Activated naive CD4-positive, alpha-beta T cell treated with anti-CD3 and anti-CD28 coated beads, Interleukin-2, amount 50 U/mL, for 72 hours (primary cell): Measurements from ENCODE around the gene REXO2. TPM values are rescaled to one million over a fixed set of nuclear protein-coding genes. Genes with fewer than 3 reads are reported as not detected.

ENCODE experiments used
- ATAC-seq, 2 donors: fragments of 150-1000 bp; cut with Tn5 transposase; 2 replicates each; pipeline ENCODE4 v1.10.0; 2021; ENCODE audit warnings: mild to moderate bottlenecking in 2 of 2, moderate library complexity in 2 of 2
- DNase-seq, 2 donors: peaks; one replicate each; pipeline ENCODE4 v3.0.0; 2021 to 2022; ENCODE audit warnings: low spot score in 2 of 2
- H3K27ac Mint-ChIP-seq, 2 donors: one replicate each; pipeline ENCODE4 v1.8.0; 2022; ENCODE audit warnings: mild to moderate bottlenecking in 2 of 2, mixed read lengths in 2 of 2
- H3K36me3 Mint-ChIP-seq, 2 donors: one replicate each; pipeline ENCODE4 v1.8.0; 2022; ENCODE audit warnings: mixed read lengths in 2 of 2
- H3K9me3 Mint-ChIP-seq, 2 donors: one replicate each; pipeline ENCODE4 v1.8.0; 2022; ENCODE audit warnings: mixed read lengths in 2 of 2
- total RNA-seq, 2 donors: library from RNA; stranded (reverse); gene quantifications; one replicate each; pipeline ENCODE4 v1.2.3, GENCODE V29; 2022

Gene REXO2
- total RNA-seq: 10 to 100 TPM; 63.4 to 84.8 TPM

GRCh38 chr11:114439229-114440120 lies at the start of gene REXO2:
Gene REXO2, plus strand, starts transcription at chr11:114439467. Its CDS starts 62 bp downstream, at chr11:114439529.
- H3K27ac Mint-ChIP-seq: peak within 1 kb of the TSS; percentile 96 to 99
- peaks cover 20 to 32% of the 10 kb centered on the region in 2 donors for H3K36me3 Mint-ChIP-seq
- ATAC-seq: peak; percentile 93 to 95
- DNase-seq: peak; percentile 87 to 92
- H3K9me3 Mint-ChIP-seq: no peaks in the 10 kb centered on the region

GRCh38 chr11:114392735-114393667 lies 46.3 kb upstream of the REXO2 start:
- H3K36me3 Mint-ChIP-seq: peaks cover 0 to 6% of the 10 kb centered on the region in 2 donors
- no peak overlapping the region for H3K27ac Mint-ChIP-seq
- no peaks in the 10 kb centered on the region for H3K9me3 Mint-ChIP-seq
- ATAC-seq: no peak
- DNase-seq: no peak

DNA sequence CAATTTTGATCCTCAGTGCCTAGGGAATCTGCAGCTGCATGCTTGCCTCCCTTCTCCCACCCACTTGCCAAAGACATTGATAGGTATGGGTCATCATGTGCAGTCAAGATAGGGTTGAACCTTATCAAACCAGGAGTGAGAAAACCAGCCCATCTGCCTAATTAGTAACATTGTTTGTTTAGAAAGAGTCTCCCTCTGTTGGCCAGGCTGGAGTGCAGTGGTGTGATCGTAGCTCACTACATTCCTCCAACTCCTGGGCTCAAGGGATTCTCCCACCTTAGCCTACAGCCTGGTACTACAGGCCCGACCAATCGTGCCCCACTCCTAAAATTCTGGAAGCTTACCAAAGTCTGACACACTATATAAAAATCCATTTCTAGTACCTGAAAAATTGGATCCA lies 43.5 kb upstream of the REXO2 start:
- Mint-ChIP-seq H3K27ac (no peak overlapping the region), H3K9me3 (no peaks in the 10 kb centered on the region), H3K36me3 (peaks cover 15 to 23% of the 10 kb centered on the region in 2 donors)
- no peak for ATAC-seq
- DNase-seq: no peak

- no peak for DNase-seq
- H3K9me3 Mint-ChIP-seq: no peaks in the 10 kb centered on the region
- H3K36me3 Mint-ChIP-seq: peaks cover 25 to 34% of the 10 kb centered on the region in 2 donors
- ATAC-seq: no peak
- no peak overlapping the region for H3K27ac Mint-ChIP-seq
These were observed 42.4 kb upstream of the REXO2 start for GRCh38 chr11:114396916-114397315.

DNA sequence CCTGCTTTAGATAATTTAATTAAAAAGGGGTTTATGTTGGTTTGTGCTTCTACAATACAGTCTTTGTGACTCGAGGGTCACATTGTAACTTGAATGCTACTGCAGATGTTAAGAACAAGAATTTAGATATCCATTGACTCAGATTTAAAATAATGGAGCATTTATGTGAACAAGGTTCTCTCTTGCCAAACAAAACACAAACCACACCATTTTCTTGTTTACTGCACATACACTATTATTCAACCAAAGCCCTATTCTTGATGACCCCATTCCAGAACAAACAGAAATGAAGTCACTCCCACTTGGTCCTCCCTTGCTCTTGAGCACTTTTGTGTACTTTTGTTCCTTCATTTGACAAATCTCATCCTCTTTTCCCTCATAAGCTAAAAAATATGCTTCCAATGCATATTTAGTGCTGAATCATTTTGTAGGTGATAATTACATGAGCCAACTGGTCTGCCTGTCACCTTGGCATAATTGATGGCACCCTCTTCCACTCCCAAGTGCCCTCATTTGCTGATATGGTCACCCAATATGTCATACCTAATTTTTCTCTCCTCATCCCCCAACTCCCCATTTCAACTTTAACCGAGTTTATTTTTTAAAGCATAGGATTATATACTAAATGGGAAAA lies 41.8 kb upstream of the REXO2 start:
- Mint-ChIP-seq H3K27ac (no peak overlapping the region), H3K9me3 (no peaks in the 10 kb centered on the region), H3K36me3 (peaks cover 29 to 38% of the 10 kb centered on the region in 2 donors)
- DNase-seq (no peak), ATAC-seq (no peak)

DNA sequence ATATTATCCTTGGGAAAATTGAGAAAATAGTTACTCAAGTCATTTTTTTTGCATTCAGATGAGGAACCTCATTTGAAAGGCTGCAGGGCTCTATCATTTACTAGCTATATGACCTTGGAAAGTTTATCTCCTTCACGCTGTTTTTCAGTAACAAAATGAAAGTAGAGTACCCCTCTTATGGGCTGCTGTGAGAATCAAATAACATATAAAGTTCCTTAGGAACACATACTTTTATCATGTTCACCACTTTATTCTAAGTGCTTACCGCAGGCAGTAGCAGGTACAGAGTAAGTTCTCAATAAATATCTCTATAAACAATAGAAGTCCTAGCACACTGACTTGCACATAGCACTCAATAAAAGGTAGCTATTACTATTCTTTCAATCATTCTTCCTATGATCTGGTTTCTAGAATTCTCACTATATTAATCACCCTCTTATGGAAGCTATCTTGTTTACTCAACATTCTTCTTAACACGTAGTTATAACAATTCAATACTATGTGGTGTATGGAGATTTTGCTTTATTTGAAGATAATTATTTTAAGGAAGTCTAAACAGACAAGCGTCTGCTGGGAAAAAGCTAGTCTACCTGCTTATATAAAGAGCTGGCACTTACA lies 40.9 kb upstream of the REXO2 start:
- Mint-ChIP-seq H3K27ac (peak overlapping the region in 1 of 2 donors; percentile 99), H3K9me3 (no peaks in the 10 kb centered on the region), H3K36me3 (peaks cover 29 to 47% of the 10 kb centered on the region in 2 donors)
- ATAC-seq: no peak
- no peak for DNase-seq

GRCh38 chr11:114399490-114400215 lies 39.6 kb upstream of the REXO2 start:
- peak overlapping the region; percentile 99 for H3K27ac Mint-ChIP-seq
- no peaks in the 10 kb centered on the region for H3K9me3 Mint-ChIP-seq
- peak; percentile 2 to 11 for ATAC-seq
- peaks cover 34 to 57% of the 10 kb centered on the region in 2 donors for H3K36me3 Mint-ChIP-seq
- DNase-seq: no peak

GRCh38 chr11:114400216-114400914 lies 38.9 kb upstream of the REXO2 start, which contains the start of the genes C11orf71 and RBM7:
Gene C11orf71, minus strand, starts transcription at chr11:114400511. Its CDS starts 180 bp downstream, at chr11:114400331.
Gene RBM7, plus strand, starts transcription at chr11:114400666. Its CDS starts 6 bp downstream, at chr11:114400672.
- Mint-ChIP-seq H3K36me3 (peaks cover 34 to 64% of the 10 kb centered on the region in 2 donors), H3K27ac (peak within 1 kb of the TSS; percentile 99), H3K9me3 (no peaks in the 10 kb centered on the region)
- DNase-seq (peak; percentile 92 to 98), ATAC-seq (peak; percentile 93 to 96)

GRCh38 chr11:114400915-114401223 lies 38.4 kb upstream of the REXO2 start:
- no peaks in the 10 kb centered on the region for H3K9me3 Mint-ChIP-seq
- H3K27ac Mint-ChIP-seq: peak overlapping the region; percentile 99
- DNase-seq: no peak
- H3K36me3 Mint-ChIP-seq: peaks cover 34 to 69% of the 10 kb centered on the region in 2 donors
- ATAC-seq: no peak

GRCh38 chr11:114401311-114401710 lies 38.0 kb upstream of the REXO2 start:
- H3K9me3 Mint-ChIP-seq: no peaks in the 10 kb centered on the region
- peak overlapping the region; percentile 99 for H3K27ac Mint-ChIP-seq
- H3K36me3 Mint-ChIP-seq: peaks cover 34 to 73% of the 10 kb centered on the region in 2 donors
- ATAC-seq (no peak), DNase-seq (no peak)

DNA sequence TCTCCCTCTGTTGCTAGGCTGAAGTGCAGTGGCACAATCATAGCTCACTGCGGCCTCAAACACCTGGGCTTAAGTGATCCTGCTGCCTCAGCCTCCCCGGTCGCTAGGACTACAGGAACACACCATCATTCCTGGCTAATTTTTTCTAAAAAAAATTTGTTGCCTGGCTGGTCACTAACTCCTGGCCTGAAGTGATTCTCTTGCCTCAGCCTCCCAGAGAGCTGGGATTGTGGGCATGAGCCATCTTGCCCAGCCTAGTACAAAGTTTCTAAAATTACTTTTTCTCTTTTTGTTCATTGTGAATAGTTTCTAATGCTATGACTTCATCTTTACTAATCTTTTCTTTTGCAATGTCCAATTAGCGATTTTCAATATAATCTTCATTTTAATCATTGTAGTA lies 26.3 kb upstream of the REXO2 start:
- ATAC-seq: no peak
- peaks cover 0 to 26% of the 10 kb centered on the region in 2 donors for H3K36me3 Mint-ChIP-seq
- no peaks in the 10 kb centered on the region for H3K9me3 Mint-ChIP-seq
- no peak overlapping the region for H3K27ac Mint-ChIP-seq
- no peak for DNase-seq

- ATAC-seq (no peak), DNase-seq (no peak)
- H3K36me3 Mint-ChIP-seq: peaks cover 0 to 22% of the 10 kb centered on the region in 2 donors
- H3K27ac Mint-ChIP-seq: no peak overlapping the region
- no peaks in the 10 kb centered on the region for H3K9me3 Mint-ChIP-seq
These were observed 25.3 kb upstream of the REXO2 start for GRCh38 chr11:114413958-114414357.

DNA sequence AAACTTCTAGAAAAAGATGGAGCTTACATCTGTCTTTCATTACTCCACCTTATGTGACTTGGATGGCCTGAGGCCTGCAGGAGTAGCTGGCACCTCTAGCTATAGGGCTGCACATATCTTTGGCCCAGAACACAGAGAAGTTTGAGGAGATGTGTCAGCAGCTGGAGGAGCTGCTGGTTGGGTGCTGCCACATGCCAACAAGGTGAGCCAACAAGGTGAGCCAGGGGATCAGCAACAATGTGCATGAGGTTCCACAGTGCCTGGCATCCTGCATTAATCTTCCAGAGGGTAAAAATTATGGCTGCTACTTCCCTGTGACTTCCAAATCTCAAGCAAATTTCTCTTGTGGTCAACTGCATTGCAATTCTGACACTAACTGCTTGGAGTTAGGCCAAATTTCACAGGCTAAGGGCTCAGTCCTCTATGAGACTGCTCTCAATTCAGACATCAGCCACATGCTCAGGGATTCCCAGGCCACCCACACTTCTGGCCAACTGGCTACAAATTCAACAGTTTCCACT lies 22.8 kb upstream of the REXO2 start:
- DNase-seq (no peak), ATAC-seq (no peak)
- Mint-ChIP-seq H3K36me3 (peaks cover 0 to 17% of the 10 kb centered on the region in 2 donors), H3K27ac (no peak overlapping the region), H3K9me3 (no peaks in the 10 kb centered on the region)

DNA sequence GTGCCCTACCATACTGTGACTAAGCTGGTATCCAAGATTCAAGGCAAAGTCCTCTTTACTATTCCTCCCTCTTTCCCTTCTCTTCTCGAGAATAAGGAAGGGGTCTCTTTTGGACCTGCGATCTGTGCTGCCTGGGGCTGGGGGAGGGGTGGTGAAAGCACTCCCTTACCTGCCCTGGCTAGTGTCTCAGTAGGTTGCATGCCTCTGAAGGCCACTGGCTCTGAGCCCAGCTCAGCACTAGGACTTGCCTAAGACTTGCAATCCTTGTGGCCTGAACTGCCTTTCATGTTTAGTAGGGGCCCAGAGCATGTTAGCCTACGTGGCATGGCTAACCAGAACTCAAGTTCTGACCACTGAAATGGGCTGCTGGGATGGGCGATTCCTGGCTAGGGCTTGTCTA lies 13.0 kb upstream of the REXO2 start:
- DNase-seq (no peak), ATAC-seq (no peak)
- Mint-ChIP-seq H3K36me3 (peaks cover 22 to 27% of the 10 kb centered on the region in 2 donors), H3K27ac (no peak overlapping the region), H3K9me3 (peaks cover 9 to 13% of the 10 kb centered on the region in 2 donors)

DNA sequence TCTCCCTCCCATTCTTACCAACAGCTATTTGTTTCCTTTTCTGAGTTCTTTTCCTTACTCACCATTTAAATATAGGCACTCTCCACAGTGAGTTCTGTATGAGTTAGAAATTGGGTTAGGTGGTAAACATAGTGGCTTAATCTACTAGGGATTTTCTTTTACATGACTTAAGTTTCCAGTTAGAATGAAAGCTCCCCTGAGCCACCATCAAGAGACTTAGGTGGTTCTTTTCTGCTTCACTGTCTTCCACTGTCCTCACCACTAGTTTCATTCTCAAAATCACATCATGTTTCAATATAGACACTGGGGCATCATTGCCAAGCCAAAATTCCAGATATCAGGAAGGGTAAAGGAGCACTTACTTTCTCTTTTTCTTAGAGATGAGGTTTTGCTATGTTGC lies 9.0 kb upstream of the REXO2 start:
- Mint-ChIP-seq H3K9me3 (no peaks in the 10 kb centered on the region), H3K36me3 (peaks cover under 1 to 5% of the 10 kb centered on the region in 2 donors), H3K27ac (no peak overlapping the region)
- DNase-seq (no peak), ATAC-seq (peak; percentile 37 to 38)
